Astrocyte (in vitro differentiated cells and primary cell): ENCODE data around the gene HS6ST3. TPM values are rescaled to one million over a fixed set of nuclear protein-coding genes. Genes with fewer than 3 reads are reported as not detected.

Source experiments
- DNase-seq: peaks from one replicate; pipeline ENCODE4 v3.0.0-alpha.2; 2010; ENCODE audit warnings: low read depth
- FAIRE-seq: peaks from 2 replicates; lab custom pipeline; 2011; peaks lifted over from hg19 to GRCh38; lab: Jason Lieb, UNC
- H2AFZ ChIP-seq: 2 replicates; pipeline ENCODE4 v1.6.0; 2012; ENCODE audit warnings: low read depth, low read length, inconsistent platforms
- H3K27ac ChIP-seq: 2 replicates; pipeline ENCODE4 v1.5.1; 2011; ENCODE audit warnings: low read depth, low read length, inconsistent platforms
- H3K27me3 ChIP-seq: 2 replicates; pipeline ENCODE4 v1.6.0; 2011; ENCODE audit warnings: low read length, inconsistent platforms; ENCODE audit not compliant: insufficient read depth
- H3K36me3 ChIP-seq: 2 replicates; pipeline ENCODE4 v1.5.1; 2011; ENCODE audit warnings: low read length, inconsistent platforms; ENCODE audit not compliant: insufficient read depth
- H3K4me1 ChIP-seq: 2 replicates; pipeline ENCODE4 v1.5.1; 2011; ENCODE audit warnings: low read length, inconsistent platforms; ENCODE audit not compliant: insufficient read depth
- H3K4me2 ChIP-seq: 2 replicates; pipeline ENCODE4 v1.6.0; 2012; ENCODE audit warnings: low read length, inconsistent platforms
- H3K4me3 ChIP-seq: 2 replicates; pipeline ENCODE4 v1.5.1; 2011; ENCODE audit warnings: low read depth, mild to moderate bottlenecking, low read length, inconsistent platforms; ENCODE audit not compliant: insufficient read depth
- H3K79me2 ChIP-seq: 2 replicates; pipeline ENCODE4 v1.6.0; 2012; ENCODE audit warnings: mild to moderate bottlenecking, low read length, inconsistent platforms; ENCODE audit not compliant: insufficient read depth
- H3K9ac ChIP-seq: 2 replicates; pipeline ENCODE4 v1.6.0; 2012; ENCODE audit warnings: mild to moderate bottlenecking, low read length, inconsistent platforms
- H3K9me3 ChIP-seq: 2 replicates; pipeline ENCODE4 v1.5.1; 2012; ENCODE audit warnings: low read depth, mild to moderate bottlenecking, low read length, inconsistent platforms; ENCODE audit not compliant: insufficient read depth
- H4K20me1 ChIP-seq: 2 replicates; pipeline ENCODE4 v1.6.0; 2012; ENCODE audit warnings: low read length, inconsistent platforms; ENCODE audit not compliant: insufficient read depth
- H3K27ac Mint-ChIP-seq: one replicate; pipeline ENCODE4 v1.8.0; 2021; ENCODE audit warnings: mild to moderate bottlenecking, mixed read lengths; ENCODE audit not compliant: unreplicated experiment
- H3K27me3 Mint-ChIP-seq: one replicate; pipeline ENCODE4 v1.8.0; 2021; ENCODE audit warnings: low read depth, mixed read lengths; ENCODE audit not compliant: unreplicated experiment
- H3K36me3 Mint-ChIP-seq: one replicate; pipeline ENCODE4 v1.8.0; 2021; ENCODE audit warnings: low read depth, mixed read lengths; ENCODE audit not compliant: unreplicated experiment
- H3K4me1 Mint-ChIP-seq: one replicate; pipeline ENCODE4 v1.8.0; 2021; ENCODE audit warnings: low read depth, mixed read lengths; ENCODE audit not compliant: unreplicated experiment
- H3K4me3 Mint-ChIP-seq: one replicate; pipeline ENCODE4 v1.8.0; 2021; ENCODE audit warnings: mild to moderate bottlenecking, moderate library complexity, mixed read lengths; ENCODE audit not compliant: unreplicated experiment
- H3K9me3 Mint-ChIP-seq: one replicate; pipeline ENCODE4 v1.8.0; 2021; ENCODE audit warnings: mild to moderate bottlenecking, mixed read lengths; ENCODE audit not compliant: unreplicated experiment
- CTCF ChIP-seq: IDR thresholded peaks from 2 replicates; pipeline ENCODE4 v1.5.1; 2011; ENCODE audit warnings: low read depth, mild to moderate bottlenecking, inconsistent platforms, low read length, moderate library complexity; ENCODE audit not compliant: insufficient read depth
- EZH2 ChIP-seq: IDR thresholded peaks from 2 replicates; pipeline ENCODE4 v1.6.1; 2012; ENCODE audit warnings: mild to moderate bottlenecking, low read length, inconsistent platforms; ENCODE audit not compliant: insufficient read depth
- total RNA-seq: library from RNA; stranded (reverse); gene quantifications from 2 replicates; pipeline ENCODE4 v1.2.1, GENCODE V29; 2021

HS6ST3 gene
- total RNA-seq, 1 donor from 2014 or later = 0.07 TPM

DNA sequence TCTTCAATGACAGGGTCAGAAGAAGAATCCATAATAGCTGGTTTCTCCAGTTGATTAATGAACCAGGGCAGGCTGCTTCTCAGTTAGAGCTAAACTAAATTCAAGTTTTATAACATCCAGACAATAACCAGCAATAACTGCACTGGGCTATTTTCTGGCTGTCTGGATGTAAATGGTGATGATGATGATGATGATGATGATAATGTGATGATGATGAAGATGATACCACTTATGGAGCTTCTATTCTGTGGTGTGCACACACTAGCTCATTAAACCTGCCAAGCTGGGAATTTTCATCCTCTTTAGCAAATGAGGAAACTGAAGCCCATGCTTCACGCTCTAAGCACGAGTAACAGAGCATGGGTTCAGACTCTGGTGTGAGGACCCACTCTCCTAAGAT lies 772.2 kb downstream of the HS6ST3 start:
- H3K4me2 ChIP-seq = no peak overlapping the region
- H3K27ac ChIP-seq = no peak overlapping the region
- no peak overlapping the region for H3K4me3 Mint-ChIP-seq
- H3K79me2 ChIP-seq = no peaks in the 10 kb centered on the region
- no peaks in the 10 kb centered on the region for H3K9me3 ChIP-seq
- no peaks in the 10 kb centered on the region for H3K9me3 Mint-ChIP-seq
- H3K36me3 ChIP-seq = no peaks in the 10 kb centered on the region
- DNase-seq (no peak), FAIRE-seq (no peak)
- H3K36me3 Mint-ChIP-seq = no peaks in the 10 kb centered on the region
- no peak overlapping the region for H2AFZ ChIP-seq
- no peaks in the 10 kb centered on the region for H3K4me1 Mint-ChIP-seq
- no peaks in the 10 kb centered on the region for H3K27me3 Mint-ChIP-seq
- no peaks in the 10 kb centered on the region for H3K4me1 ChIP-seq
- no peaks in the 10 kb centered on the region for H3K27me3 ChIP-seq
- H3K27ac Mint-ChIP-seq = no peak overlapping the region
- H3K9ac ChIP-seq = no peak overlapping the region
- TF ChIP-seq CTCF (no peak), EZH2 (no peak)
- H4K20me1 ChIP-seq = no peaks in the 10 kb centered on the region
- no peak overlapping the region for H3K4me3 ChIP-seq

DNA sequence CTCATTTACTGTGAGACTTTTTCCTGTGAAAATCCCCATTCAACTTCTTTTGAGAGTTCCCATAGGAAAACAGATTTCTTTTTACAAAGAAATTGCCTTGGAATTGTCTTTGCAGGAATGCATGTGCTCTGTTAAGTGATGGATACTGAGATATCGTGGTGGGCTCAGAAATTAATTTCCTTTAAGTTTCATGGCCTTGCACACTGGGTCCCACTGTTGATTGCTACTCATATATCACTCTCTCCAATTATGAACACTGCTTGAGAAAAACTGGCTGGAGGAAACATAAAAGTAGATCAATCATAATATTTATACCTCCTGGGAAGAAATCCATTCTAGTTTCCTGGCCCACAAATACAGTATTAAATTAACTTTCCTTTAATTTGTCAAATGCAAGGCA lies 773.1 kb downstream of the HS6ST3 start:
- H3K9me3 ChIP-seq = no peaks in the 10 kb centered on the region
- H3K27ac ChIP-seq = no peak overlapping the region
- no peaks in the 10 kb centered on the region for H3K36me3 ChIP-seq
- no peak for TF ChIP-seq CTCF
- no peak for TF ChIP-seq EZH2
- H3K9me3 Mint-ChIP-seq = no peaks in the 10 kb centered on the region
- no peak overlapping the region for H3K4me3 ChIP-seq
- no peak overlapping the region for H3K4me3 Mint-ChIP-seq
- H3K4me1 Mint-ChIP-seq = no peaks in the 10 kb centered on the region
- no peaks in the 10 kb centered on the region for H4K20me1 ChIP-seq
- no peak overlapping the region for H3K4me2 ChIP-seq
- no peaks in the 10 kb centered on the region for H3K79me2 ChIP-seq
- DNase-seq (no peak), FAIRE-seq (no peak)
- no peaks in the 10 kb centered on the region for H3K27me3 Mint-ChIP-seq
- H3K27ac Mint-ChIP-seq = no peak overlapping the region
- H3K9ac ChIP-seq = no peak overlapping the region
- H3K27me3 ChIP-seq = no peaks in the 10 kb centered on the region
- no peak overlapping the region for H2AFZ ChIP-seq
- no peaks in the 10 kb centered on the region for H3K4me1 ChIP-seq
- H3K36me3 Mint-ChIP-seq = no peaks in the 10 kb centered on the region

GRCh38 chr13:96871469-96871868 lies 781.6 kb downstream of the HS6ST3 start:
- H3K4me2 ChIP-seq = no peak overlapping the region
- H3K79me2 ChIP-seq = no peaks in the 10 kb centered on the region
- H3K27ac ChIP-seq = no peak overlapping the region
- Mint-ChIP-seq H3K4me3 (no peak overlapping the region), H3K27ac (no peak overlapping the region), H3K9me3 (no peaks in the 10 kb centered on the region), H3K36me3 (no peaks in the 10 kb centered on the region), H3K4me1 (no peaks in the 10 kb centered on the region), H3K27me3 (no peaks in the 10 kb centered on the region)
- no peak overlapping the region for H3K4me3 ChIP-seq
- H4K20me1 ChIP-seq = no peaks in the 10 kb centered on the region
- DNase-seq (no peak), FAIRE-seq (no peak)
- no peaks in the 10 kb centered on the region for H3K27me3 ChIP-seq
- H2AFZ ChIP-seq = no peak overlapping the region
- H3K9me3 ChIP-seq = no peaks in the 10 kb centered on the region
- no peaks in the 10 kb centered on the region for H3K4me1 ChIP-seq
- no peak overlapping the region for H3K9ac ChIP-seq
- TF ChIP-seq CTCF = no peak
- no peak for TF ChIP-seq EZH2
- no peaks in the 10 kb centered on the region for H3K36me3 ChIP-seq
